NCI-H2171 treated with DMSO at 0.1 percent for 48 hours (cell line): Measurements from ENCODE around the gene PTPRT.

Experiments used
- DNase-seq: peaks from one replicate; lab custom pipeline; 2025; lab: John Stamatoyannopoulos, UW

Gene PTPRT

GRCh38 chr20:43022568-43022967 lies 167.1 kb downstream of the PTPRT start:
- DNase-seq, result no peak

- no peak for DNase-seq
Measured at GRCh38 chr20:43022081-43022480, 167.6 kb downstream of the PTPRT start.

- no peak for DNase-seq
Measured at GRCh38 chr20:43017241-43018030, 172.3 kb downstream of the PTPRT start.

GRCh38 chr20:43016257-43016656 lies 173.4 kb downstream of the PTPRT start:
- no peak for DNase-seq

- DNase-seq, result no peak
Measured at GRCh38 chr20:43015566-43015965, 174.1 kb downstream of the PTPRT start.

- no peak for DNase-seq
Measured at GRCh38 chr20:43014206-43014605, 175.5 kb downstream of the PTPRT start.

- DNase-seq, result no peak
Measured at GRCh38 chr20:43011491-43011890, 178.2 kb downstream of the PTPRT start.

GRCh38 chr20:43009532-43009931 lies 180.2 kb downstream of the PTPRT start:
- DNase-seq, result no peak

GRCh38 chr20:43007525-43007924 lies 182.2 kb downstream of the PTPRT start:
- no peak for DNase-seq

- no peak for DNase-seq
Measured at GRCh38 chr20:43006651-43007375, 182.9 kb downstream of the PTPRT start.

GRCh38 chr20:43003318-43003944 lies 186.3 kb downstream of the PTPRT start:
- no peak for DNase-seq

- DNase-seq, result no peak
Measured at GRCh38 chr20:42996141-42996540, 193.6 kb downstream of the PTPRT start.

- no peak for DNase-seq
Measured at GRCh38 chr20:42988319-42988718, 201.4 kb downstream of the PTPRT start.

- DNase-seq, result no peak
Measured at GRCh38 chr20:42987376-42988114, 202.2 kb downstream of the PTPRT start.

- no peak for DNase-seq
Measured at GRCh38 chr20:42986143-42986773, 203.4 kb downstream of the PTPRT start.

GRCh38 chr20:42985628-42986027 lies 204.1 kb downstream of the PTPRT start:
- DNase-seq, result no peak

- no peak for DNase-seq
Measured at GRCh38 chr20:42982218-42982617, 207.5 kb downstream of the PTPRT start.

GRCh38 chr20:42981253-42981652 lies 208.5 kb downstream of the PTPRT start:
- DNase-seq, result no peak

- DNase-seq, result no peak
Measured at GRCh38 chr20:42979720-42980119, 210.0 kb downstream of the PTPRT start.

GRCh38 chr20:42978184-42978974 lies 211.3 kb downstream of the PTPRT start:
- no peak for DNase-seq

- DNase-seq, result no peak
Measured at GRCh38 chr20:42975974-42976373, 213.7 kb downstream of the PTPRT start.
